Skeletal muscle tissue (tissue), 4 donors: ENCODE measurements around the gene ZNF382. TPM values are rescaled to one million over a fixed set of nuclear protein-coding genes. Genes with fewer than 3 reads are reported as not detected.

Experiments
- H3K27ac ChIP-seq: one replicate; pipeline ENCODE4 v1.7.0; 2013; ENCODE audit warnings: mild to moderate bottlenecking, low read depth, low read length, inconsistent platforms
- H3K27me3 ChIP-seq, 3 donors: one replicate each; pipeline ENCODE4 v1.7.0; 2013; ENCODE audit warnings: low read length in 3 of 3; ENCODE audit not compliant: control insufficient read depth in 3 of 3, insufficient read depth in 3 of 3
- H3K36me3 ChIP-seq, 3 donors: one replicate each; pipeline ENCODE4 v1.7.0; 2013; ENCODE audit warnings: low read length in 3 of 3; ENCODE audit not compliant: control insufficient read depth in 3 of 3, insufficient read depth in 3 of 3
- H3K4me1 ChIP-seq, 3 donors: one replicate each; pipeline ENCODE4 v1.7.0; 2013; ENCODE audit warnings: low read length in 3 of 3, mild to moderate bottlenecking in 3 of 3; ENCODE audit not compliant: control insufficient read depth in 3 of 3, insufficient read depth in 3 of 3
- H3K4me3 ChIP-seq, 3 donors: one replicate each; pipeline ENCODE4 v1.7.0; 2013; ENCODE audit warnings: low read length in 3 of 3
- H3K9ac ChIP-seq, 3 donors: one replicate each; pipeline ENCODE4 v1.7.0; 2013; ENCODE audit warnings: low read length in 3 of 3, mild to moderate bottlenecking in 3 of 3, moderate library complexity in 2 of 3, low read depth in 1 of 3
- H3K9me3 ChIP-seq, 3 donors: one replicate each; pipeline ENCODE4 v1.7.0; 2013; ENCODE audit warnings: low read length in 3 of 3; ENCODE audit not compliant: control insufficient read depth in 3 of 3
- total RNA-seq: library from RNA; depleted of rRNA; stranded (reverse); fragments of >200 nt; gene quantifications from one replicate; pipeline ENCODE4 v1.2.3, GENCODE V29; 2014
- donor health status: Osteomylitis.

The ZNF382 gene
- total RNA-seq, 1 donor from 2014 or later = 15.1 TPM

- Histone ChIP-seq H3K27me3 (no peaks in the 10 kb centered on the region), H3K27ac (no peak overlapping the region), H3K4me1 (peaks cover 0 to 4% (median 0%) of the 10 kb centered on the region in 3 donors), H3K4me3 (no peak overlapping the region), H3K36me3 (peaks cover 7 to 23% (median 8%) of the 10 kb centered on the region in 3 donors), H3K9ac (no peak overlapping the region), H3K9me3 (peaks cover 7 to 14% (median 14%) of the 10 kb centered on the region in 3 donors)
Measured at GRCh38 chr19:36672368-36672767, 67.3 kb downstream of the ZNF382 start.

GRCh38 chr19:36674201-36674600 is 69.1 kb downstream of the ZNF382 start:
- Histone ChIP-seq H3K9ac (no peak overlapping the region), H3K27me3 (no peaks in the 10 kb centered on the region), H3K4me3 (no peak overlapping the region), H3K4me1 (no peaks in the 10 kb centered on the region), H3K9me3 (peaks cover 6 to 14% (median 8%) of the 10 kb centered on the region in 3 donors), H3K27ac (no peak overlapping the region), H3K36me3 (peaks cover 15 to 30% (median 19%) of the 10 kb centered on the region in 3 donors)

GRCh38 chr19:36679455-36679854 is 74.3 kb downstream of the ZNF382 start:
- Histone ChIP-seq H3K4me3 (no peak overlapping the region), H3K36me3 (peaks cover 19 to 26% (median 21%) of the 10 kb centered on the region in 3 donors), H3K9ac (no peak overlapping the region), H3K9me3 (peaks cover 2 to 4% (median 3%) of the 10 kb centered on the region in 3 donors), H3K27me3 (no peaks in the 10 kb centered on the region), H3K27ac (no peak overlapping the region), H3K4me1 (no peaks in the 10 kb centered on the region)

Other genes starting within 250 kb of the ZNF382 start
- 6.8 TPM for gene ZFP14, start 226.1 kb upstream of the ZNF382 start, total RNA-seq
- gene ZFP82, start 186.7 kb upstream of the ZNF382 start, total RNA-seq = 17.7 TPM
- 14.1 TPM for gene ZNF566, start 115.8 kb upstream of the ZNF382 start, total RNA-seq
- gene ZNF260, start 77.0 kb upstream of the ZNF382 start, total RNA-seq = 7.3 TPM
- 16.2 TPM for gene ZNF529, start 32.0 kb upstream of the ZNF382 start, total RNA-seq
- gene ZNF461, start 61.5 kb downstream of the ZNF382 start, total RNA-seq = 19.8 TPM
- 7.3 TPM for gene ZNF567, start 82.3 kb downstream of the ZNF382 start, total RNA-seq
- 3.7 TPM for gene ZNF850, start 167.5 kb downstream of the ZNF382 start, total RNA-seq
- 9.4 TPM for gene ZNF790, start 233.1 kb downstream of the ZNF382 start, total RNA-seq
- 3.7 TPM for gene ZNF345, start 245.6 kb downstream of the ZNF382 start, total RNA-seq